GM21576 (cell line): ENCODE data around the gene PHACTR4.
A peak's percentile ranks its signal among the peaks of the same experiment; 100 is the strongest.
"Not testable (repeated sequence)": the region's sequence is repeated elsewhere in the genome, so short reads cannot be mapped to it uniquely, and the experiment has no call there.

Experiments
- ATAC-seq: cut with Tn5 transposase; IDR thresholded peaks from one replicate; pipeline ENCODE4 v1.9.1; 2021; ENCODE audit warnings: mild to moderate bottlenecking, moderate library complexity; ENCODE audit not compliant: unreplicated experiment

The PHACTR4 gene

GRCh38 chr1:28369371-28370238, at the start of gene PHACTR4:
Gene PHACTR4 (plus strand): TSS chr1:28369740. CDS start chr1:28407448, 37,708 bp downstream.
- peak; percentile 86 for ATAC-seq

GRCh38 chr1:28322194-28322593, 47.3 kb upstream of the PHACTR4 start:
- ATAC-seq = no peak

GRCh38 chr1:28323720-28324119, 45.8 kb upstream of the PHACTR4 start:
- no peak for ATAC-seq

GRCh38 chr1:28326515-28326914, 43.0 kb upstream of the PHACTR4 start:
- ATAC-seq = no peak

- ATAC-seq = no peak
Measured at GRCh38 chr1:28326984-28327383, 42.6 kb upstream of the PHACTR4 start.

GRCh38 chr1:28327431-28327830, 42.1 kb upstream of the PHACTR4 start:
- ATAC-seq = not testable (repeated sequence)

GRCh38 chr1:28328228-28328648, 41.3 kb upstream of the PHACTR4 start:
- no peak for ATAC-seq

GRCh38 chr1:28329395-28330153, 40.0 kb upstream of the PHACTR4 start:
- ATAC-seq = no peak

GRCh38 chr1:28338897-28339296, 30.6 kb upstream of the PHACTR4 start:
- ATAC-seq = no peak

GRCh38 chr1:28339551-28339950, 30.0 kb upstream of the PHACTR4 start:
- no peak for ATAC-seq

- no peak for ATAC-seq
Measured at GRCh38 chr1:28340221-28340974, 29.1 kb upstream of the PHACTR4 start.

GRCh38 chr1:28341591-28341990, 27.9 kb upstream of the PHACTR4 start:
- no peak for ATAC-seq

GRCh38 chr1:28343405-28343804, 26.1 kb upstream of the PHACTR4 start:
- ATAC-seq = no peak

- not testable (repeated sequence) for ATAC-seq
Measured at GRCh38 chr1:28353248-28353810, 16.2 kb upstream of the PHACTR4 start.

GRCh38 chr1:28354121-28354520, 15.4 kb upstream of the PHACTR4 start:
- no peak for ATAC-seq

- no peak for ATAC-seq
Measured at GRCh38 chr1:28358716-28359115, 10.8 kb upstream of the PHACTR4 start.

GRCh38 chr1:28359592-28360239, 9.8 kb upstream of the PHACTR4 start:
- no peak for ATAC-seq

- ATAC-seq = no peak
Measured at GRCh38 chr1:28364888-28365287, 4.7 kb upstream of the PHACTR4 start.

GRCh38 chr1:28365864-28366263, 3.7 kb upstream of the PHACTR4 start:
- no peak for ATAC-seq

GRCh38 chr1:28368608-28369007, 932 bp upstream of the PHACTR4 start:
- not testable (repeated sequence) for ATAC-seq
